K562 (cell line): ENCODE data around the gene SRRT. TPM values are rescaled to one million over a fixed set of nuclear protein-coding genes. Genes with fewer than 3 reads are reported as not detected.

Experiments
- CBFB ChIP-seq: sonication (generic); formaldehyde crosslinking; IDR thresholded peaks from 2 replicates; pipeline ENCODE4 v1.4.0; 2020; ENCODE audit warnings: mild to moderate bottlenecking, missing genetic modification reagents
- CTBP1 ChIP-seq: fragments of 450-650 bp; IDR thresholded peaks from 2 replicates; pipeline ENCODE4 v1.6.1; 2016; ENCODE audit warnings: borderline replicate concordance
- ETS2 ChIP-seq: IDR thresholded peaks from 2 replicates; pipeline ENCODE4 v1.6.1; 2016; ENCODE audit warnings: borderline replicate concordance, missing genetic modification characterization, mild to moderate bottlenecking, moderate library complexity, missing compliant biosample characterization; ENCODE audit not compliant: poor library complexity, severe bottlenecking
- FOXA1 ChIP-seq: fragments of 450-650 bp; IDR thresholded peaks from 2 replicates; pipeline ENCODE4 v1.6.1; 2016; ENCODE audit warnings: mild to moderate bottlenecking, borderline replicate concordance
- GABPA ChIP-seq: fragments of 200-800 bp; sonication (Bioruptor generic); conservative IDR thresholded peaks from 2 replicates; pipeline ENCODE4 v1.6.1; 2016; ENCODE audit warnings: low read depth, missing genetic modification characterization, missing compliant biosample characterization
- HCFC1 ChIP-seq: IDR thresholded peaks from 2 replicates; pipeline ENCODE4 v1.6.1; 2012; ENCODE audit warnings: low read depth, low read length, improper control_type of control experiment
- MYC ChIP-seq, 2 experiments: fragments of 250-450 bp in 1 of 2; sonication (Bioruptor Pico) in 1 of 2; IDR thresholded peaks; 2 replicates each; pipeline versions ENCODE4 v1.5.1 to v1.6.1; 2012 to 2021; ENCODE audit warnings: low read depth in 2 of 2, borderline replicate concordance in 1 of 2, improper control_type of control experiment in 1 of 2, low read length in 1 of 2, mild to moderate bottlenecking in 1 of 2, moderate library complexity in 1 of 2
- PHF20 ChIP-seq: fragments of 450-650 bp; IDR thresholded peaks from 2 replicates; pipeline ENCODE4 v1.6.1; 2018; ENCODE audit not compliant: partially characterized antibody
- POLR2G ChIP-seq: fragments of 200-400 bp; formaldehyde crosslinking; IDR thresholded peaks from 2 replicates; pipeline ENCODE4 v1.6.1; 2017; ENCODE audit warnings: low read depth, mild to moderate bottlenecking, antibody characterized with exemption, low read length, moderate library complexity
- TBL1XR1 ChIP-seq, 2 experiments: IDR thresholded peaks; 2 replicates each; pipeline ENCODE4 v1.6.1; 2012; ENCODE audit warnings: improper control_type of control experiment in 2 of 2, low read length in 2 of 2, mild to moderate bottlenecking in 1 of 2
- ZNF165 ChIP-seq: fragments of 250-450 bp; sonication (Bioruptor Pico); IDR thresholded peaks from 2 replicates; pipeline ENCODE4 v1.4.0; 2020; ENCODE audit warnings: borderline replicate concordance
- ZNF696 ChIP-seq: fragments of 250-450 bp; sonication (Bioruptor Pico); conservative IDR thresholded peaks from 2 replicates; pipeline ENCODE4 v1.4.0; 2020; ENCODE audit warnings: mild to moderate bottlenecking, moderate library complexity
- polyA plus RNA-seq, 8 experiments: library from polyadenylated mRNA; depleted of rRNA in 4 of 8; stranded (reverse) in 5 of 8; unstranded in 3 of 8; fragments of >200 nt; fragmentation: Nextera tagmentation in 2 of 8; fragmentation: Illumina TruSeq in 1 of 8; extraction: Ambion mirVana in 2 of 8; extraction: Trizol in 1 of 8; gene quantifications; 2 replicates each; pipeline versions ENCODE4 v1.2.1 to v1.2.3, GENCODE V29; 2011 to 2014; ENCODE audit warnings: inconsistent platforms in 1 of 8, missing spikeins in 1 of 8
- total RNA-seq, 7 experiments: library from RNA; depleted of rRNA in 6 of 7; stranded (reverse); fragments of >200 nt in 6 of 7; fragmentation: Illumina TruSeq in 2 of 7; extraction: Trizol in 2 of 7; gene quantifications; 2 replicates each; pipeline versions ENCODE4 v1.2.1 to v1.2.3, GENCODE V29; 2011 to 2021; ENCODE audit warnings: low replicate concordance in 1 of 7
- TF ChIP-seq, protein P1 (sequence below): sonication (generic); formaldehyde crosslinking; IDR thresholded peaks from 2 replicates; pipeline ENCODE4 v1.9.0; 2022; ENCODE audit warnings: mild to moderate bottlenecking, missing genetic modification reagents
- TF ChIP-seq, protein P2 (sequence below), 2 experiments: fragments of 200-800 bp in 1 of 2; sonication (Bioruptor generic) in 1 of 2; sonication (generic) in 1 of 2; formaldehyde crosslinking in 1 of 2; IDR thresholded peaks in 1 of 2; conservative IDR thresholded peaks in 1 of 2; 2 replicates each; pipeline versions ENCODE4 v1.5.0 to v1.6.1; 2016 to 2020; ENCODE audit warnings: missing compliant biosample characterization in 1 of 2, missing genetic modification characterization in 1 of 2, missing genetic modification reagents in 1 of 2
- TF ChIP-seq, protein P3 (sequence below): sonication (generic); formaldehyde crosslinking; IDR thresholded peaks from 2 replicates; pipeline ENCODE4 v1.8.0; 2022; ENCODE audit warnings: mild to moderate bottlenecking, missing genetic modification reagents, borderline replicate concordance
- TF ChIP-seq, protein P4 (sequence below): fragments of 450-650 bp; formaldehyde crosslinking; conservative IDR thresholded peaks from 2 replicates; pipeline ENCODE4 v1.4.0; 2022; ENCODE audit warnings: mild to moderate bottlenecking, missing genetic modification characterization
- TF ChIP-seq, protein P5 (sequence below), 3 experiments: fragments of 200-800 bp in 1 of 3; sonication (Bioruptor generic) in 1 of 3; sonication (generic) in 1 of 3; formaldehyde crosslinking in 1 of 3; IDR thresholded peaks; 2 replicates each; pipeline versions ENCODE4 v1.6.1 to v1.8.0; 2016 to 2022; ENCODE audit warnings: mild to moderate bottlenecking in 2 of 3, missing compliant biosample characterization in 2 of 3, missing genetic modification characterization in 2 of 3, missing genetic modification reagents in 1 of 3

SRRT gene
- total and polyA plus RNA-seq, 9 of the 15 experiments (the other 6 are each of a cell fraction or from before 2014, with no cell fraction given) = 10.3 to 263 (median 84.4) TPM

DNA sequence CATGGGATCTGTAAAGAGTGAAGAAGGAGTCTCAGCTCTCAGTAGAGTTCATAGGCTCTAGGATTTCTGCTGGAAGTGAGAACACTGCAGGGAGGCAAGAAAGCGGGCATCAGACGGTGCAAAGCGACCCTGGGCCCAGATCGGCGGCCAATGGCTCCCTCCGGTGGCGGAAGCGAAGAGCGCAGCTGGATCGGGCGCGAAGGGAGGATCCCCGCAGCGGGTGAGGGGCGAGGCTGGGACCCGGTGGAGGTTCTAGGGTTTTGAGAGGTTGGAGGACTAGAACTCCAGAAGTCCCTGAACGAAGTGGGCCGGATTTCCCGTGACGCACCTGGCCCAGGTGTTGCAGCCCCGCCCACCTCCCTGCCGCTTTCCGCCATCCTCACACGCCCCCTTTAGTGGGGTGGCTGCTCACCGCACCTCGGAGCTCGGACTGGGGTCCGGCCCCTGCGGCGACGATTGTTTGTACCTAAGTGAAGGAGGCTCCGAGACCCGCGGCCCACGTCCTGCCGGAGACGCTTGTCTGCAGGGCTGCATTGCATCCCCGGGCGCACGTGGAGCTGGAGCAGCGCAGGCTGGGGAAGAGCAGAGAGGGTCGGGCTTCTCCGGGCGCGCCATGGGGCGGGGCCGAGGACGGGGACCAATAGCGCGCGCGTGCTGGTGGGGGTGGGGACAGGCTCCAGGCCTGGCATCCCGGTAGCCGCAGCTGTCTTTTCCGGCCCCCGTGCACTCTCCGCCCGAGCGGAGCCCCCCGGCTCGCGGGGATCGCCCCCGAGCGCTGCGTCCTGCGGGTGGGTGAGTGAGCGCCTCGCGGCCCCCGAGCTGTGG lies 22.6 kb upstream of the SRRT start, which contains the start of gene SLC12A9 (continued):
- TF ChIP-seq, protein P1, sequence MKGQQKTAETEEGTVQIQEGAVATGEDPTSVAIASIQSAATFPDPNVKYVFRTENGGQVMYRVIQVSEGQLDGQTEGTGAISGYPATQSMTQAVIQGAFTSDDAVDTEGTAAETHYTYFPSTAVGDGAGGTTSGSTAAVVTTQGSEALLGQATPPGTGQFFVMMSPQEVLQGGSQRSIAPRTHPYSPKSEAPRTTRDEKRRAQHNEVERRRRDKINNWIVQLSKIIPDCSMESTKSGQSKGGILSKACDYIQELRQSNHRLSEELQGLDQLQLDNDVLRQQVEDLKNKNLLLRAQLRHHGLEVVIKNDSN (CRISPR knock-in tag) = peak; percentile 69
- TF ChIP-seq CTBP1 (peak; percentile 83), HCFC1 (no peak; the same call in 1 of the 2 replicates), ZNF696 (CRISPR knock-in tag) (no peak), MYC (IDR thresholded peaks at IDR 0.05; ENCODE audit: low read depth, low read length) (peak; percentile 92), MYC (CRISPR knock-in tag; IDR thresholded peaks at IDR 0.05; ENCODE audit: borderline replicate concordance, low read depth) (peak; percentile 91), TBL1XR1 (IDR thresholded peaks at IDR 0.05; ENCODE audit: low read length in 2 of 2) (0 out of 4 replicates have a peak, but pooled peaks have one; percentile 17 to 38), ZNF165 (CRISPR knock-in tag) (no peak), PHF20 (no peak), CBFB (CRISPR knock-in tag) (peak; percentile 92), GABPA (tag) (no peak), ETS2 (tag) (no peak), POLR2G (peak; percentile 84), FOXA1 (no peak)
- TF ChIP-seq, protein P2, sequence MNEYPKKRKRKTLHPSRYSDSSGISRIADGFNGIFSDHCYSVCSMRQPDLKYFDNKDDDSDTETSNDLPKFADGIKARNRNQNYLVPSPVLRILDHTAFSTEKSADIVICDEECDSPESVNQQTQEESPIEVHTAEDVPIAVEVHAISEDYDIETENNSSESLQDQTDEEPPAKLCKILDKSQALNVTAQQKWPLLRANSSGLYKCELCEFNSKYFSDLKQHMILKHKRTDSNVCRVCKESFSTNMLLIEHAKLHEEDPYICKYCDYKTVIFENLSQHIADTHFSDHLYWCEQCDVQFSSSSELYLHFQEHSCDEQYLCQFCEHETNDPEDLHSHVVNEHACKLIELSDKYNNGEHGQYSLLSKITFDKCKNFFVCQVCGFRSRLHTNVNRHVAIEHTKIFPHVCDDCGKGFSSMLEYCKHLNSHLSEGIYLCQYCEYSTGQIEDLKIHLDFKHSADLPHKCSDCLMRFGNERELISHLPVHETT (CRISPR knock-in tag; conservative IDR thresholded peaks at IDR 0.05 in 1 of 2, IDR thresholded peaks at IDR 0.05 in 1 of 2) = peak in 1 of 2 experiments; percentile 55; a peak in 1 of 4 replicates
- TF ChIP-seq, protein P3, sequence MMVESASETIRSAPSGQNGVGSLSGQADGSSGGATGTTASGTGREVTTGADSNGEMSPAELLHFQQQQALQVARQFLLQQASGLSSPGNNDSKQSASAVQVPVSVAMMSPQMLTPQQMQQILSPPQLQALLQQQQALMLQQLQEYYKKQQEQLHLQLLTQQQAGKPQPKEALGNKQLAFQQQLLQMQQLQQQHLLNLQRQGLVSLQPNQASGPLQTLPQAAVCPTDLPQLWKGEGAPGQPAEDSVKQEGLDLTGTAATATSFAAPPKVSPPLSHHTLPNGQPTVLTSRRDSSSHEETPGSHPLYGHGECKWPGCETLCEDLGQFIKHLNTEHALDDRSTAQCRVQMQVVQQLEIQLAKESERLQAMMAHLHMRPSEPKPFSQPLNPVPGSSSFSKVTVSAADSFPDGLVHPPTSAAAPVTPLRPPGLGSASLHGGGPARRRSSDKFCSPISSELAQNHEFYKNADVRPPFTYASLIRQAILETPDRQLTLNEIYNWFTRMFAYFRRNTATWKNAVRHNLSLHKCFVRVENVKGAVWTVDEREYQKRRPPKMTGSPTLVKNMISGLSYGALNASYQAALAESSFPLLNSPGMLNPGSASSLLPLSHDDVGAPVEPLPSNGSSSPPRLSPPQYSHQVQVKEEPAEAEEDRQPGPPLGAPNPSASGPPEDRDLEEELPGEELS (CRISPR knock-in tag) = no peak
- TF ChIP-seq, protein P4, sequence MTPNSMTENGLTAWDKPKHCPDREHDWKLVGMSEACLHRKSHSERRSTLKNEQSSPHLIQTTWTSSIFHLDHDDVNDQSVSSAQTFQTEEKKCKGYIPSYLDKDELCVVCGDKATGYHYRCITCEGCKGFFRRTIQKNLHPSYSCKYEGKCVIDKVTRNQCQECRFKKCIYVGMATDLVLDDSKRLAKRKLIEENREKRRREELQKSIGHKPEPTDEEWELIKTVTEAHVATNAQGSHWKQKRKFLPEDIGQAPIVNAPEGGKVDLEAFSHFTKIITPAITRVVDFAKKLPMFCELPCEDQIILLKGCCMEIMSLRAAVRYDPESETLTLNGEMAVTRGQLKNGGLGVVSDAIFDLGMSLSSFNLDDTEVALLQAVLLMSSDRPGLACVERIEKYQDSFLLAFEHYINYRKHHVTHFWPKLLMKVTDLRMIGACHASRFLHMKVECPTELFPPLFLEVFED (CRISPR knock-in tag) = peak; percentile 62; the same call in 1 of the 2 replicates
- TF ChIP-seq, protein P5, sequence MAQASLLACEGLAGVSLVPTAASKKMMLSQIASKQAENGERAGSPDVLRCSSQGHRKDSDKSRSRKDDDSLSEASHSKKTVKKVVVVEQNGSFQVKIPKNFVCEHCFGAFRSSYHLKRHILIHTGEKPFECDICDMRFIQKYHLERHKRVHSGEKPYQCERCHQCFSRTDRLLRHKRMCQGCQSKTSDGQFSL (CRISPR knock-in tag; IDR thresholded peaks at IDR 0.05) = peak; percentile 7; the same call in 1 of the 2 replicates
- TF ChIP-seq, protein P5 (tag; IDR thresholded peaks at IDR 0.05) = no peak; a peak in 1 of 4 replicates
